Fibroblast of villous mesenchyme (primary cell): ENCODE data around the gene MICAL2. TPM values are rescaled to one million over a fixed set of nuclear protein-coding genes. Genes with fewer than 3 reads are reported as not detected.

Experiments
- DNase-seq: peaks from one replicate; pipeline ENCODE4 v3.0.0-alpha.2; 2010; ENCODE audit warnings: low read depth
- H3K4me3 ChIP-seq: 2 replicates; pipeline ENCODE4 v1.5.1; 2011; ENCODE audit warnings: low read depth, mild to moderate bottlenecking, low read length
- CTCF ChIP-seq: IDR thresholded peaks from 2 replicates; pipeline ENCODE4 v1.5.1; 2012; ENCODE audit warnings: low read depth, mild to moderate bottlenecking, low read length; ENCODE audit not compliant: insufficient read depth
- total RNA-seq: library from RNA; depleted of rRNA; stranded (reverse); fragments of >200 nt; gene quantifications from 2 replicates; pipeline ENCODE4 v1.2.3, GENCODE V29; 2012

MICAL2 gene
- total RNA-seq, 1 donor: 164 TPM

- DNase-seq: no peak
- no peak for TF ChIP-seq CTCF
- no peak overlapping the region for H3K4me3 ChIP-seq
Measured at GRCh38 chr11:12176410-12176809, 66.0 kb downstream of the MICAL2 start.

- TF ChIP-seq CTCF: no peak
- peak; percentile 63 for DNase-seq
- no peak overlapping the region for H3K4me3 ChIP-seq
Measured at GRCh38 chr11:12177739-12178338, 67.4 kb downstream of the MICAL2 start.

- no peak overlapping the region for H3K4me3 ChIP-seq
- no peak for DNase-seq
- TF ChIP-seq CTCF: no peak
Measured at GRCh38 chr11:12179019-12179418, 68.6 kb downstream of the MICAL2 start.

GRCh38 chr11:12179531-12179930 is 69.1 kb downstream of the MICAL2 start:
- peak; percentile 39 for DNase-seq
- TF ChIP-seq CTCF: no peak
- H3K4me3 ChIP-seq: no peak overlapping the region

GRCh38 chr11:12180257-12181205 is 70.1 kb downstream of the MICAL2 start:
- DNase-seq: no peak
- no peak for TF ChIP-seq CTCF
- no peak overlapping the region for H3K4me3 ChIP-seq

GRCh38 chr11:12182302-12182675 is 71.9 kb downstream of the MICAL2 start:
- H3K4me3 ChIP-seq: no peak overlapping the region
- no peak for DNase-seq
- no peak for TF ChIP-seq CTCF
